Measurements from ENCODE around the gene SAMD9. TPM values are rescaled to one million over a fixed set of nuclear protein-coding genes. Genes with fewer than 3 reads are reported as not detected.

SAMD9 gene
- 10 to 100 TPM in 3 of 4 donors, 1 to 10 TPM in 1; 2.6 to 25.6 (median 14.3) TPM for total RNA-seq

- peaks cover 0 to 28% (median 13%) of the 10 kb centered on the region in 4 donors for H3K4me1 ChIP-seq
- peak within 1 kb of the TSS; percentile 4 to 54 (median 32) for H3K4me3 ChIP-seq
- intact Hi-C loops (cut with DNase I; ENCODE audit: low total_unique reads): no loop called here
- H3K9me3 ChIP-seq: peaks cover 0 to 5% of the 10 kb centered on the region in 2 donors
- in situ Hi-C loops (cut with MboI; ENCODE audit: low pct_ligation_motif_present in 1 of 4, low pct_unique_long_range_greater_than_20kb in 1 of 4, low sequenced_read_pairs in 3 of 4): no loop called here
- 0 to 3% methylated on average over 4 of the region's 4 CpGs for WGBS, 2 donors (ENCODE audit: low coverage in 1 of 2)
- peaks cover 0 to 1% (median 0%) of the 10 kb centered on the region in 4 donors for H3K36me3 ChIP-seq
- peak within 1 kb of the TSS; percentile 69 to 80 (median 73) for H3K27ac ChIP-seq
- no peaks in the 10 kb centered on the region for H3K27me3 ChIP-seq
- peak; percentile 50 to 77 (median 59) for TF ChIP-seq POLR2AphosphoS5 (IDR thresholded peaks at IDR 0.05)
- TF ChIP-seq CTCF (IDR thresholded peaks at IDR 0.05): no peak
- peak; percentile 47 for TF ChIP-seq POLR2A (IDR thresholded peaks at IDR 0.05)
- TF ChIP-seq EP300 (IDR thresholded peaks at IDR 0.05; ENCODE audit: low read depth): no peak
- peak; percentile 63 for DNase-seq
Observed at GRCh38 chr7:93117852-93118530, at the start of gene SAMD9. SAMD9 (minus strand) TSS chr7:93117979; CDS start chr7:93106097, 11,882 bp downstream.

- intact Hi-C loops (cut with DNase I; ENCODE audit: low total_unique reads): no loop called here
- TF ChIP-seq EP300 (IDR thresholded peaks at IDR 0.05; ENCODE audit: low read depth): no peak
- no peak for TF ChIP-seq CTCF (IDR thresholded peaks at IDR 0.05)
- no peak for TF ChIP-seq POLR2A (IDR thresholded peaks at IDR 0.05)
- TF ChIP-seq POLR2AphosphoS5 (IDR thresholded peaks at IDR 0.05): no peak
- Histone ChIP-seq H3K4me3 (peak overlapping the region in 1 of 4 donors; percentile 18), H3K36me3 (no peaks in the 10 kb centered on the region), H3K27me3 (no peaks in the 10 kb centered on the region), H3K9me3 (no peaks in the 10 kb centered on the region), H3K27ac (no peak overlapping the region), H3K4me1 (no peaks in the 10 kb centered on the region)
- in situ Hi-C loops (cut with MboI; ENCODE audit: low pct_ligation_motif_present in 1 of 4, low pct_unique_long_range_greater_than_20kb in 1 of 4, low sequenced_read_pairs in 3 of 4): no loop called here
- no peak for DNase-seq
- WGBS, 2 donors (ENCODE audit: low coverage in 1 of 2): 42 to 59% methylated on average over 1 of the region's 1 CpG
Observed at GRCh38 chr7:93165447-93165846, 47.7 kb upstream of the SAMD9 start.

- 90 to 92% methylated on average over 2 of the region's 2 CpGs for WGBS, 2 donors (ENCODE audit: low coverage in 1 of 2)
- in situ Hi-C loops (cut with MboI; ENCODE audit: low pct_ligation_motif_present in 1 of 4, low pct_unique_long_range_greater_than_20kb in 1 of 4, low sequenced_read_pairs in 3 of 4) (no loop called here), intact Hi-C loops (cut with DNase I; ENCODE audit: low total_unique reads) (no loop called here)
- Histone ChIP-seq H3K27ac (no peak overlapping the region), H3K4me3 (no peak overlapping the region), H3K36me3 (no peaks in the 10 kb centered on the region), H3K27me3 (no peaks in the 10 kb centered on the region), H3K4me1 (no peaks in the 10 kb centered on the region), H3K9me3 (no peaks in the 10 kb centered on the region)
- no peak for TF ChIP-seq POLR2AphosphoS5 (IDR thresholded peaks at IDR 0.05)
- no peak for TF ChIP-seq EP300 (IDR thresholded peaks at IDR 0.05; ENCODE audit: low read depth)
- TF ChIP-seq CTCF (IDR thresholded peaks at IDR 0.05): no peak
- TF ChIP-seq POLR2A (IDR thresholded peaks at IDR 0.05): no peak
- no peak for DNase-seq
Observed at GRCh38 chr7:93164766-93165165, 47.0 kb upstream of the SAMD9 start.

- no peak for DNase-seq
- Histone ChIP-seq H3K36me3 (no peaks in the 10 kb centered on the region), H3K9me3 (no peaks in the 10 kb centered on the region), H3K4me1 (no peaks in the 10 kb centered on the region), H3K4me3 (no peak overlapping the region), H3K27me3 (no peaks in the 10 kb centered on the region), H3K27ac (no peak overlapping the region)
- TF ChIP-seq POLR2AphosphoS5 (IDR thresholded peaks at IDR 0.05) (no peak), POLR2A (IDR thresholded peaks at IDR 0.05) (no peak), CTCF (IDR thresholded peaks at IDR 0.05) (no peak), EP300 (IDR thresholded peaks at IDR 0.05; ENCODE audit: low read depth) (no peak)
- in situ Hi-C loops (cut with MboI; ENCODE audit: low pct_ligation_motif_present in 1 of 4, low pct_unique_long_range_greater_than_20kb in 1 of 4, low sequenced_read_pairs in 3 of 4): no loop called here
- intact Hi-C loops (cut with DNase I; ENCODE audit: low total_unique reads): no loop called here
- 14 to 47% methylated on average over 1 to 3 of the region's 3 CpGs for WGBS, 2 donors (ENCODE audit: low coverage in 1 of 2)
Observed at GRCh38 chr7:93161181-93161762, 43.5 kb upstream of the SAMD9 start.

Measured in transverse colon (tissue), 4 donors.